GM23338 (cell line): ENCODE results near the gene RHOV. TPM values are rescaled to one million over a fixed set of nuclear protein-coding genes. Genes with fewer than 3 reads are reported as not detected.

Source experiments
- ATAC-seq: fragments of 200-7000 bp; cut with Tn5 transposase; 3 replicates; pipeline ENCODE4 v1.9.1; 2020
- DNase-seq: peaks from one replicate; pipeline ENCODE4 v3.0.0-alpha.2; 2015; ENCODE audit warnings: low spot score
- H2AFZ ChIP-seq: fragments of 200-600 bp; sonication (generic); 2 replicates; pipeline ENCODE4 v1.8.0; 2016; ENCODE audit warnings: antibody characterized with exemption, mild to moderate bottlenecking, moderate library complexity
- H3F3A ChIP-seq: fragments of 200-600 bp; sonication (generic); replicated peaks from 2 replicates; pipeline ENCODE4 v1.8.0; 2017; ENCODE audit warnings: antibody characterized with exemption, mixed run types, low read depth
- H3K27ac ChIP-seq: fragments of 200-600 bp; sonication (generic); 2 replicates; pipeline ENCODE4 v1.6.1; 2016; ENCODE audit warnings: low read depth
- H3K27me3 ChIP-seq: fragments of 200-600 bp; sonication (generic); 2 replicates; pipeline ENCODE4 v1.8.0; 2016; ENCODE audit warnings: mild to moderate bottlenecking, mixed run types, moderate library complexity; ENCODE audit not compliant: insufficient read depth
- H3K36me3 ChIP-seq: fragments of 200-600 bp; sonication (generic); 2 replicates; pipeline ENCODE4 v1.8.0; 2016; ENCODE audit warnings: mild to moderate bottlenecking; ENCODE audit not compliant: insufficient read depth
- H3K4me1 ChIP-seq: fragments of 200-600 bp; sonication (generic); 2 replicates; pipeline ENCODE4 v1.8.0; 2016; ENCODE audit warnings: mild to moderate bottlenecking, moderate library complexity; ENCODE audit not compliant: insufficient read depth
- H3K4me2 ChIP-seq: fragments of 200-600 bp; sonication (generic); 2 replicates; pipeline ENCODE4 v1.7.1; 2017; ENCODE audit warnings: mixed run types
- H3K4me3 ChIP-seq: fragments of 200-600 bp; sonication (generic); 2 replicates; pipeline ENCODE4 v1.6.1; 2016; ENCODE audit warnings: mixed run types
- H3K79me2 ChIP-seq: fragments of 200-600 bp; sonication (generic); replicated peaks from 2 replicates; pipeline ENCODE4 v1.8.0; 2017; ENCODE audit warnings: mild to moderate bottlenecking; ENCODE audit not compliant: insufficient read depth
- H3K9me2 ChIP-seq: fragments of 200-600 bp; sonication (generic); 2 replicates; pipeline ENCODE4 v1.8.0; 2017; ENCODE audit not compliant: insufficient read depth
- H4K20me1 ChIP-seq: fragments of 200-600 bp; sonication (generic); replicated peaks from 2 replicates; pipeline ENCODE4 v1.8.0; 2017; ENCODE audit warnings: mild to moderate bottlenecking; ENCODE audit not compliant: insufficient read depth
- H3K27ac Mint-ChIP-seq: 2 replicates; pipeline ENCODE4 v1.8.0; 2020; ENCODE audit warnings: inconsistent platforms, mild to moderate bottlenecking, moderate library complexity, mixed read lengths
- H3K27me3 Mint-ChIP-seq: 3 replicates; pipeline ENCODE4 v1.8.0; 2022; ENCODE audit warnings: low read depth, mild to moderate bottlenecking, moderate library complexity, mixed read lengths, inconsistent platforms; ENCODE audit not compliant: insufficient read depth, poor library complexity
- H3K36me3 Mint-ChIP-seq: 3 replicates; pipeline ENCODE4 v1.8.0; 2021; ENCODE audit warnings: low read depth, mild to moderate bottlenecking, inconsistent platforms, moderate library complexity, mixed read lengths
- H3K4me1 Mint-ChIP-seq: 3 replicates; pipeline ENCODE4 v1.8.0; 2020; ENCODE audit warnings: mild to moderate bottlenecking, inconsistent platforms, mixed read lengths
- H3K4me3 Mint-ChIP-seq: 3 replicates; pipeline ENCODE4 v1.8.0; 2021; ENCODE audit warnings: moderate library complexity, mild to moderate bottlenecking, inconsistent platforms, mixed read lengths
- H3K9me3 Mint-ChIP-seq: 3 replicates; pipeline ENCODE4 v1.8.0; 2020; ENCODE audit warnings: moderate library complexity, mild to moderate bottlenecking, inconsistent platforms, mixed read lengths
- CREB1 ChIP-seq: fragments of 250-450 bp; sonication (Bioruptor Pico); IDR thresholded peaks from 2 replicates; pipeline ENCODE4 v1.5.0; 2020; ENCODE audit warnings: low read depth, mild to moderate bottlenecking, moderate library complexity
- EZH2 ChIP-seq: fragments of 200-600 bp; sonication (generic); IDR thresholded peaks from one replicate; pipeline ENCODE4 v1.8.0; 2017; ENCODE audit warnings: antibody characterized with exemption, mild to moderate bottlenecking, low read depth; ENCODE audit not compliant: unreplicated experiment
- EZH2phosphoT487 ChIP-seq: fragments of 200-600 bp; sonication (generic); IDR thresholded peaks from one replicate; pipeline ENCODE4 v1.8.1; 2018; ENCODE audit warnings: antibody characterized with exemption; ENCODE audit not compliant: unreplicated experiment
- NANOG ChIP-seq: IDR thresholded peaks from 2 replicates; pipeline ENCODE4 v1.6.1; 2016; ENCODE audit warnings: antibody characterized with exemption, borderline replicate concordance
- POLR2AphosphoS5 ChIP-seq: IDR thresholded peaks from 2 replicates; pipeline ENCODE4 v1.6.1; 2016; ENCODE audit warnings: antibody characterized with exemption, low read depth
- STAT1 ChIP-seq: IDR thresholded peaks from one replicate; pipeline ENCODE4 v1.6.1; 2016; ENCODE audit warnings: antibody characterized with exemption; ENCODE audit not compliant: unreplicated experiment
- ZNF114 ChIP-seq: fragments of 250-450 bp; sonication (Bioruptor Pico); IDR thresholded peaks from 2 replicates; pipeline ENCODE4 v1.5.0; 2020; ENCODE audit warnings: mild to moderate bottlenecking, moderate library complexity
- ZNF331 ChIP-seq: fragments of 250-450 bp; sonication (Bioruptor Pico); IDR thresholded peaks from 2 replicates; pipeline ENCODE4 v1.5.0; 2020; ENCODE audit warnings: low read depth, mild to moderate bottlenecking, moderate library complexity
- polyA plus RNA-seq: library from polyadenylated mRNA; unstranded; fragments of >200 nt; fragmentation: Nextera tagmentation; extraction: Ambion mirVana; gene quantifications from 2 replicates; pipeline ENCODE4 v1.2.1, GENCODE V29; 2016
- total RNA-seq: library from RNA; depleted of rRNA; stranded (reverse); fragments of >200 nt; shearing (Covaris generic); gene quantifications from 2 replicates; pipeline ENCODE4 v1.2.3, GENCODE V29; 2014
- TF ChIP-seq, protein P1 (sequence below), 2 experiments: fragments of 200-600 bp in 1 of 2; sonication (generic) in 1 of 2; conservative IDR thresholded peaks; 2 replicates each; pipeline versions ENCODE4 v1.5.1 to v1.6.1; 2016 to 2017; ENCODE audit warnings: antibody characterized with exemption in 2 of 2, low read depth in 2 of 2, mild to moderate bottlenecking in 2 of 2, moderate library complexity in 1 of 2
- TF ChIP-seq, protein P2 (sequence below): IDR thresholded peaks from one replicate; pipeline ENCODE4 v1.6.1; 2018; ENCODE audit warnings: antibody characterized with exemption; ENCODE audit not compliant: unreplicated experiment

Gene RHOV
- total and polyA plus RNA-seq, 2 experiments from 2014 or later = 4.4 to 4.7 TPM

DNA sequence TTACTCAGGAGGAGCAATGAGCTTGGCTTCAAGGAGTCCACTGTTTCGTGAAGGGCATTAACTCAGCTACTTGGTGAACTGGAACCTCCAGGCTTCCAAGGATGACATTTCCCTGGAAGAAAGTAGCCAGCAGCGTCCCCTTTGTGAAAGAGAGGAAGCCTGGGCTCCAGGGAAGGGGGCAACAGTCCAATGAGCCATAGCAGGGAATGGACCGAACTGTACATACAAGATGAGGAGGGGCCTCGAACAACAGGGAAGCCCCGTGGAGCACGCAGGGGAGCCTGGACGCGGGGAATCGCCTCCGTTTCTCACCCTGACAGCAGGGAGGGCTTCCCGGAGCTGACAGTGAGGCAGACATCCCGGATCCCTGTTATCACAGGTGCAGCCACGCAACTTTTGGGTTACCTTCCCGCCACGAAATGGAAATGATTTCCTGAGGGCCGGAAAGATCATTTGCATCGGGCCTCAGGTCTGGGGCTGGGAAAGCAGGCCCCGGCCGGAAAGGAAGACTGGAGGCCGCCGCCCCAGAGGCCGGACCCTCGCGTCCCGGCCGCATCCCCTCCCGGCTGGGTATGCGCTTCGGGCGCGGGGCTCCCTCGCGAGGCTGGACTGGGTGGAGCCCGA is 30.7 kb downstream of the RHOV start:
- no peak for ATAC-seq
- H3K4me2 ChIP-seq = peak overlapping the region; percentile 100

DNA sequence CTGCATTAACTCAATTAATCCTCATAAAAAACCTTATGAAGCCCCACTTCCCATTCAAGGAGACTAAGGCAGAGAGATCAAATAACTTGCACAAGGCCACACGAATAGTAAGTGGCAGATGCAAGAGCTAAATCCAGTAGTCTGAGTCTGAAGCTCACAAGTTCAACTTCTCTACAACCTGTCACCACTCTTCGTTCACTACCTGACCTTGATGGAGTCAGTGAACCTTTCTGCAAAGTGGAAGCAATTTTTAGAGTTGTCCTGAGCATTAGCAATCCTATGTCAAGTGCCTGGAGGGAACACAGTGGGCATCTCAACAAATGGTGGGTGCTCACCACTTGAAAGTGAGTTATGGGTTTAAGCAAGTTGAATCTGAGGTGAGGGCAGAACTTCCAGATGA is 32.3 kb downstream of the RHOV start:
- H3K4me2 ChIP-seq = no peak overlapping the region
- no peak overlapping the region for H2AFZ ChIP-seq
- no peaks in the 10 kb centered on the region for H3K9me2 ChIP-seq
- H4K20me1 ChIP-seq = peaks cover 13% of the 10 kb centered on the region
- no peak for ATAC-seq
- peaks cover 14% of the 10 kb centered on the region for H3K27me3 Mint-ChIP-seq
- no peak overlapping the region for H3K4me3 ChIP-seq
- H3K79me2 ChIP-seq = peaks cover 26% of the 10 kb centered on the region
- DNase-seq = no peak
- TF ChIP-seq, protein P1, sequence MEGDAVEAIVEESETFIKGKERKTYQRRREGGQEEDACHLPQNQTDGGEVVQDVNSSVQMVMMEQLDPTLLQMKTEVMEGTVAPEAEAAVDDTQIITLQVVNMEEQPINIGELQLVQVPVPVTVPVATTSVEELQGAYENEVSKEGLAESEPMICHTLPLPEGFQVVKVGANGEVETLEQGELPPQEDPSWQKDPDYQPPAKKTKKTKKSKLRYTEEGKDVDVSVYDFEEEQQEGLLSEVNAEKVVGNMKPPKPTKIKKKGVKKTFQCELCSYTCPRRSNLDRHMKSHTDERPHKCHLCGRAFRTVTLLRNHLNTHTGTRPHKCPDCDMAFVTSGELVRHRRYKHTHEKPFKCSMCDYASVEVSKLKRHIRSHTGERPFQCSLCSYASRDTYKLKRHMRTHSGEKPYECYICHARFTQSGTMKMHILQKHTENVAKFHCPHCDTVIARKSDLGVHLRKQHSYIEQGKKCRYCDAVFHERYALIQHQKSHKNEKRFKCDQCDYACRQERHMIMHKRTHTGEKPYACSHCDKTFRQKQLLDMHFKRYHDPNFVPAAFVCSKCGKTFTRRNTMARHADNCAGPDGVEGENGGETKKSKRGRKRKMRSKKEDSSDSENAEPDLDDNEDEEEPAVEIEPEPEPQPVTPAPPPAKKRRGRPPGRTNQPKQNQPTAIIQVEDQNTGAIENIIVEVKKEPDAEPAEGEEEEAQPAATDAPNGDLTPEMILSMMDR (conservative IDR thresholded peaks at IDR 0.05; ENCODE audit: low read depth in 2 of 2) = no peak
- no peak for TF ChIP-seq POLR2AphosphoS5
- peaks cover 21% of the 10 kb centered on the region for H3K4me1 ChIP-seq
- H3K27me3 ChIP-seq = 0 out of 2 replicates have a peak, but pooled peaks cover 4% of the 10 kb centered on the region
- no peak overlapping the region for H3K27ac Mint-ChIP-seq
- peaks cover 20% of the 10 kb centered on the region for H3K36me3 Mint-ChIP-seq
- no peaks in the 10 kb centered on the region for H3K36me3 ChIP-seq
- H3K4me1 Mint-ChIP-seq = peaks cover 27% of the 10 kb centered on the region
- H3F3A ChIP-seq = peaks cover 7% of the 10 kb centered on the region; the same call in 1 of the 2 replicates
- no peak overlapping the region for H3K4me3 Mint-ChIP-seq
- 0 out of 3 replicates have a peak, but pooled peaks cover 3% of the 10 kb centered on the region for H3K9me3 Mint-ChIP-seq
- no peak overlapping the region for H3K27ac ChIP-seq

More for the DNA sequence above, 30.7 kb downstream of the RHOV start:
- peaks cover 36% of the 10 kb centered on the region for H3K4me1 ChIP-seq
- Mint-ChIP-seq H3K27me3 (peaks cover 22% of the 10 kb centered on the region), H3K36me3 (peaks cover 33% of the 10 kb centered on the region), H3K4me3 (peak overlapping the region; percentile 88), H3K4me1 (peaks cover 42% of the 10 kb centered on the region), H3K27ac (no peak overlapping the region), H3K9me3 (0 out of 3 replicates have a peak, but pooled peaks cover 3% of the 10 kb centered on the region)
- TF ChIP-seq CREB1 (CRISPR knock-in tag) (no peak), ZNF331 (CRISPR knock-in tag) (no peak)
- H3K27me3 ChIP-seq = 0 out of 2 replicates have a peak, but pooled peaks cover 4% of the 10 kb centered on the region
- H3K36me3 ChIP-seq = no peaks in the 10 kb centered on the region; the same call in 1 of the 2 replicates
- H3K4me3 ChIP-seq = peak overlapping the region; percentile 97
- H3F3A ChIP-seq = peaks cover 7% of the 10 kb centered on the region; the same call in 1 of the 2 replicates
- peak overlapping the region; percentile 87 for H2AFZ ChIP-seq
- no peak for DNase-seq
- H4K20me1 ChIP-seq = peaks cover 23% of the 10 kb centered on the region
- H3K9me2 ChIP-seq = no peaks in the 10 kb centered on the region
- peaks cover 42% of the 10 kb centered on the region for H3K79me2 ChIP-seq
- H3K27ac ChIP-seq = no peak overlapping the region

DNA sequence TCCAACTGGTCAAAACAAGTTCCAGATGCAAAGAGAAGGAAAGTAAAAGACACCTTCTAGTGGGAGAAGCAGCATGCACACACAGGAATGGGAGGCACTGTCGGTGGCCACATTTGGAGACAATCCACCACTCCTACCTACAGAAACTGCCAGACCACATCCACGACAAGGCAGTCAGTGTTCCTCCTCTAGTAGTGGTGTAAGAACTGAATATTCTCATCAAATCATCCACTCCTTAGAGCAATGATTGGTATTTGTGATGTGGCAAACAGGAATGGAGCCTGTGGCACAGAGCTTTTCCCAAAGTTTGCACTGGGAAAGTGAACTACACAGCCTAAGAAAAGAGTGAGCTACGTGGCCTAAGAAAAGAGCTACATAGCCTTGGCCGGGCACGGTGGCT is 35.3 kb downstream of the RHOV start:
- 0 out of 3 replicates have a peak, but pooled peaks cover 3% of the 10 kb centered on the region for H3K9me3 Mint-ChIP-seq
- Histone ChIP-seq H3K79me2 (0 out of 2 replicates have a peak, but pooled peaks cover 3% of the 10 kb centered on the region), H3K36me3 (no peaks in the 10 kb centered on the region), H2AFZ (no peak overlapping the region), H3K4me3 (no peak overlapping the region), H3K27me3 (0 out of 2 replicates have a peak, but pooled peaks cover 4% of the 10 kb centered on the region), H3F3A (peaks cover 7% of the 10 kb centered on the region; the same call in 1 of the 2 replicates), H3K27ac (no peak overlapping the region), H3K9me2 (no peaks in the 10 kb centered on the region), H3K4me1 (peaks cover 5% of the 10 kb centered on the region; the same call in 1 of the 2 replicates), H3K4me2 (no peak overlapping the region), H4K20me1 (no peaks in the 10 kb centered on the region)
- H3K27ac Mint-ChIP-seq = no peak overlapping the region
- ATAC-seq (no peak), DNase-seq (no peak)
- H3K36me3 Mint-ChIP-seq = no peaks in the 10 kb centered on the region
- peaks cover 10% of the 10 kb centered on the region for H3K27me3 Mint-ChIP-seq
- H3K4me1 Mint-ChIP-seq = peaks cover 8% of the 10 kb centered on the region; the same call in 2 of the 3 replicates
- H3K4me3 Mint-ChIP-seq = no peak overlapping the region
- no peak for TF ChIP-seq EZH2
- TF ChIP-seq STAT1 = no peak
- TF ChIP-seq ZNF114 = no peak
- TF ChIP-seq NANOG = no peak
- no peak for TF ChIP-seq CREB1 (CRISPR knock-in tag)
- TF ChIP-seq EZH2phosphoT487 = no peak
- TF ChIP-seq, protein P2, sequence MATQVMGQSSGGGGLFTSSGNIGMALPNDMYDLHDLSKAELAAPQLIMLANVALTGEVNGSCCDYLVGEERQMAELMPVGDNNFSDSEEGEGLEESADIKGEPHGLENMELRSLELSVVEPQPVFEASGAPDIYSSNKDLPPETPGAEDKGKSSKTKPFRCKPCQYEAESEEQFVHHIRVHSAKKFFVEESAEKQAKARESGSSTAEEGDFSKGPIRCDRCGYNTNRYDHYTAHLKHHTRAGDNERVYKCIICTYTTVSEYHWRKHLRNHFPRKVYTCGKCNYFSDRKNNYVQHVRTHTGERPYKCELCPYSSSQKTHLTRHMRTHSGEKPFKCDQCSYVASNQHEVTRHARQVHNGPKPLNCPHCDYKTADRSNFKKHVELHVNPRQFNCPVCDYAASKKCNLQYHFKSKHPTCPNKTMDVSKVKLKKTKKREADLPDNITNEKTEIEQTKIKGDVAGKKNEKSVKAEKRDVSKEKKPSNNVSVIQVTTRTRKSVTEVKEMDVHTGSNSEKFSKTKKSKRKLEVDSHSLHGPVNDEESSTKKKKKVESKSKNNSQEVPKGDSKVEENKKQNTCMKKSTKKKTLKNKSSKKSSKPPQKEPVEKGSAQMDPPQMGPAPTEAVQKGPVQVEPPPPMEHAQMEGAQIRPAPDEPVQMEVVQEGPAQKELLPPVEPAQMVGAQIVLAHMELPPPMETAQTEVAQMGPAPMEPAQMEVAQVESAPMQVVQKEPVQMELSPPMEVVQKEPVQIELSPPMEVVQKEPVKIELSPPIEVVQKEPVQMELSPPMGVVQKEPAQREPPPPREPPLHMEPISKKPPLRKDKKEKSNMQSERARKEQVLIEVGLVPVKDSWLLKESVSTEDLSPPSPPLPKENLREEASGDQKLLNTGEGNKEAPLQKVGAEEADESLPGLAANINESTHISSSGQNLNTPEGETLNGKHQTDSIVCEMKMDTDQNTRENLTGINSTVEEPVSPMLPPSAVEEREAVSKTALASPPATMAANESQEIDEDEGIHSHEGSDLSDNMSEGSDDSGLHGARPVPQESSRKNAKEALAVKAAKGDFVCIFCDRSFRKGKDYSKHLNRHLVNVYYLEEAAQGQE = no peak
- no peak for TF ChIP-seq POLR2AphosphoS5
